Measurements from ENCODE around the gene RASGEF1B.

DNA sequence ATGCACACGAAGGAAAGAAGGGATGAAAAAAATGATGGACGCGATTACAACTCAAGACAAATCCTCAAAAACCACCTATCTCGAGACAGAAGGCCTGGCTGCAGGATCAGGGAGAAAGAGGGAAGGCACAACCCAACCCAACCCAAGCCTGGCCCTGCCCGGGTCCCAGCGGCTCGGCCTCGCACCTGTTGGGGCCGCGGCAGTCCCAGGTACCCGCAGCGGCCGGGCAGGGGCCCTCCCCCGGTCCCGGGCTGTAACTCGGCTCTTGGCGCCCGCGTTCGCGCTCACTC lies 464 bp downstream of the RASGEF1B start:
- TF ChIP-seq CTCF (conservative IDR thresholded peaks at IDR 0.05 in 1 of 2, IDR thresholded peaks at IDR 0.05 in 1 of 2; ENCODE audit: extremely low read depth in 1 of 2, insufficient read depth in 1 of 2, low read depth in 1 of 2, low read length in 2 of 2) (no peak), EZH2 (IDR thresholded peaks at IDR 0.05; ENCODE audit: borderline replicate concordance, low read length) (no peak)

All from mammary epithelial cell (primary cell).